OCI-LY3 (cell line): ENCODE results near the gene NKAIN2.

Experiments
- CTCF ChIP-seq: fragments of 200-600, 300-600 bp; sonication (generic); IDR thresholded peaks from 2 replicates; pipeline ENCODE4 v1.5.1; 2014; ENCODE audit warnings: antibody characterized with exemption, low read length, low read depth
- EZH2phosphoT487 ChIP-seq: fragments of 200-600 bp; shearing (Covaris generic); IDR thresholded peaks from 2 replicates; pipeline ENCODE4 v1.6.1; 2018; ENCODE audit warnings: antibody characterized with exemption, mixed run types, low read depth

GRCh38 chr6:124798942-124799496, 995.4 kb downstream of the NKAIN2 start:
- TF ChIP-seq CTCF (peak; percentile 20; the same call in 1 of the 2 replicates), EZH2phosphoT487 (no peak)
